ENCODE measurements around the gene MYOM1.

The MYOM1 gene

DNA sequence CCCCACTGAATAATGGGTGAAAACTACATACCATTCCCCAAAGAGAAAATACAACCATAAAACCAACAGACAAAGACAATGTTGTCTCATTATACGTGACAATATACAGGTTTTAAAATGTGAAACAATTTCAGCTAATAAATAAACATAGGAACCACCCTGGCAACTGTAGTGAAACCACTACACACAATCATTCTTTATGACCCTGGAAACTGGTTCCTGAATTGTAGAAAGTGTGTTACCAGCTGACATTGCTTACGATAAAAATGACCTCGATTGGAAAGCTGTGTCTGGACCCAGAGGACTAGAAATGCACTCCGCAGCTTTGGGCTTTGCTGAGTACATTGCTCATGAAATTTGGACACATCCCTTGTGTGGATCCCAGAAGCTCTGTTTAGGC, 132.9 kb downstream of the MYOM1 start:
- TF ChIP-seq, protein P1, sequence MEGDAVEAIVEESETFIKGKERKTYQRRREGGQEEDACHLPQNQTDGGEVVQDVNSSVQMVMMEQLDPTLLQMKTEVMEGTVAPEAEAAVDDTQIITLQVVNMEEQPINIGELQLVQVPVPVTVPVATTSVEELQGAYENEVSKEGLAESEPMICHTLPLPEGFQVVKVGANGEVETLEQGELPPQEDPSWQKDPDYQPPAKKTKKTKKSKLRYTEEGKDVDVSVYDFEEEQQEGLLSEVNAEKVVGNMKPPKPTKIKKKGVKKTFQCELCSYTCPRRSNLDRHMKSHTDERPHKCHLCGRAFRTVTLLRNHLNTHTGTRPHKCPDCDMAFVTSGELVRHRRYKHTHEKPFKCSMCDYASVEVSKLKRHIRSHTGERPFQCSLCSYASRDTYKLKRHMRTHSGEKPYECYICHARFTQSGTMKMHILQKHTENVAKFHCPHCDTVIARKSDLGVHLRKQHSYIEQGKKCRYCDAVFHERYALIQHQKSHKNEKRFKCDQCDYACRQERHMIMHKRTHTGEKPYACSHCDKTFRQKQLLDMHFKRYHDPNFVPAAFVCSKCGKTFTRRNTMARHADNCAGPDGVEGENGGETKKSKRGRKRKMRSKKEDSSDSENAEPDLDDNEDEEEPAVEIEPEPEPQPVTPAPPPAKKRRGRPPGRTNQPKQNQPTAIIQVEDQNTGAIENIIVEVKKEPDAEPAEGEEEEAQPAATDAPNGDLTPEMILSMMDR (conservative IDR thresholded peaks at IDR 0.05; ENCODE audit: control insufficient read depth, insufficient read depth, low read depth, low read length): no peak
- H3K4me3 ChIP-seq (ENCODE audit: control insufficient read depth, low read depth, low read length): no peak overlapping the region

DNA sequence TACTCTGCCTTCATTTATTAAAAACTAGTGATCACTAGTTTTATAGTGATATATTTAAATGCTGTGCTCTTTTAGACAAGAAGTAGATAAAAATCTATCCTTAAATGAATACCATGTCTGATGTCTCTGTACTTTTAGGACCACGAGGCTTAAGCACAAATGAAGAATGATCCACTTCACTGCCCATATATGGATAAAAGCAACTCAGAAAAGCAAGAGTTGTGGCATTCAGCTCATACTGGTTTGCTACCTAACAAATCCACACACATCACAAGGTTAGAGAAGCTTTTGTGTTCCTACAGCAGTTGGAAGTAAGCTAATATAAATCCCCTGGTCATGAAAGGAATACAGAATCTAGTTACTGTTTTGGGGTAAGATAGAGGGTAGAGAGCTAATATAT, 134.2 kb downstream of the MYOM1 start:
- TF ChIP-seq, protein P1 (conservative IDR thresholded peaks at IDR 0.05; ENCODE audit: control insufficient read depth, insufficient read depth, low read depth, low read length): no peak
- H3K4me3 ChIP-seq (ENCODE audit: control insufficient read depth, low read depth, low read length): no peak overlapping the region
- DNase-seq (ENCODE audit: low read depth): no peak

More for the DNA sequence above, 132.9 kb downstream of the MYOM1 start:
- DNase-seq (ENCODE audit: low read depth): no peak

DNA sequence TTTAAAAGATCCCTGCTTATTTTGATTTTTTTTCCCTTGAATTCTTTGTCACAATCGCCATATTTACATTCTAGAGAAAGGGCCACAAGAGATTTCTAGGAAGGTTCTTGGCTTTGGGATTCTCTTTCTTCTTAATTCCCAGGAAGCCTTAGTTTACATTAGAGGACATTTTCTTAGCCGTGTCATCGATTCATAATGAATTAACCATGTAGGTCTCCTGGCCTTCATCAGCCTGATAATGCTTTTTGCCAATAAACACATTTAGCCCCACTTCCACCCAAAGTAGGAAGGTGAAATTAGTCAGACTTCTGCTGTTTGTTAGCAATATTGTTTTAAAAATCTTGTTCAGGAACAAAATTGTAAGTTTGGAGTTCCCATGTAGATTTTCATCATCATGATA, 135.6 kb downstream of the MYOM1 start:
- no peak for DNase-seq (ENCODE audit: low read depth)
- TF ChIP-seq, protein P1 (conservative IDR thresholded peaks at IDR 0.05; ENCODE audit: control insufficient read depth, insufficient read depth, low read depth, low read length): no peak
- H3K4me3 ChIP-seq (ENCODE audit: control insufficient read depth, low read depth, low read length): no peak overlapping the region

DNA sequence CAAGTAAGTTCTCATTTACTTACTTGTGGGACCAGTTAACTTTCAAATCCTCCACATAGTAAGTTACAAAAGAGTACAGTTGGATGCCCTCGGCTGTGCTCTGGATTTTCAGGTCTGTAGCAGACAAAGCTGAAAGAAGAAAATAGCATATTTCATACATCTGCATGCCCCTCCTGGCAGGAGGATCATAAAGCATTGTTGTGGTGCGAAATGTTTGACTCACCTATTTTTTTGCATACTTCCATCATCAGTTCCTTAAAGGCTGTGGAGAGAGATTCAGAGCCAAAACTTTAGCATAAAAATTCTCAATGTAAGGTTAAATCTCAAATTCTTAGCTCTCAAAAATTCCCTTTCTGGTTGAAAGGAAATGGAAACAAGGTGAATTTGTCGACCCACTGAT, 136.0 kb downstream of the MYOM1 start:
- H3K4me3 ChIP-seq (ENCODE audit: control insufficient read depth, low read depth, low read length): no peak overlapping the region
- DNase-seq (ENCODE audit: low read depth): peak; percentile 8
- TF ChIP-seq, protein P1 (conservative IDR thresholded peaks at IDR 0.05; ENCODE audit: control insufficient read depth, insufficient read depth, low read depth, low read length): no peak

DNA sequence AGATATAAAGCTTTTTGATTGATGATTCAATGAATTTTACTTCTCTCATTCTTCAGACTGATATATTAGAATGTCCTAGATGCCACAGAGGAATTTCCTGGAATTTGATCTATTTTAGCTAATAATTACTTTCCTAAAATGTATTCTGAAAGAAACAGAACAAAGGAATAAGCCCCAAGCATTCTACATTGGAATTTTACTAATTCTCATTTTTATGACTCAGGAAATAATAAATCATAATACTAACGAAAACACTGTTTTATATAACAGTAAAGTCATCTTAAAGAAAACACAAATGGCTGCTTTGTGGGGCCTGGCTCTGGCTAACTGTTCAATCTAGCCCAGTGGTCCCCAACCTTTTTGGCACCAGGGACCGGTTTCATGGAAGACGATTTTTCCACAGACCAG, 138.2 kb downstream of the MYOM1 start:
- DNase-seq (ENCODE audit: low read depth): no peak
- TF ChIP-seq, protein P1 (conservative IDR thresholded peaks at IDR 0.05; ENCODE audit: control insufficient read depth, insufficient read depth, low read depth, low read length): no peak
- no peak overlapping the region for H3K4me3 ChIP-seq (ENCODE audit: control insufficient read depth, low read depth, low read length)

DNA sequence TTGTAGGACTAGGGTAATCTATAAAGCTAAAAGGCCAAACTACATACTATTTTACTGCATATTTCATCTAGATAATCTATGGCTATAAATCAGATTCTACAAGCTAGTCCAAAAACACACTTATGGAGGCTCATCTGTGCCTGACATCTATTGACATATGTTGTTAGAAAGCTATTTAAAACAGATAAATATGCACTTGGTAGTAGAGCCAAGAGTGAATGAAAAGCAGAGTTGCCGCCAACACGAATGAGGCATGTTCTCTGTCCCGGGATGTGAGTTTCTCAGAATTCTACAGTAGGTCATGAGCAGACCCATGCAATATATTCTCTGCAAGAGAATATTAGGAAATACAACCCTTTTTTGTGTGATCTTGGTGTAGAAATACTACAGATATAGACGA, 140.1 kb downstream of the MYOM1 start:
- DNase-seq (ENCODE audit: low read depth): no peak
- TF ChIP-seq, protein P1 (conservative IDR thresholded peaks at IDR 0.05; ENCODE audit: control insufficient read depth, insufficient read depth, low read depth, low read length): no peak
- no peak overlapping the region for H3K4me3 ChIP-seq (ENCODE audit: control insufficient read depth, low read depth, low read length)

DNA sequence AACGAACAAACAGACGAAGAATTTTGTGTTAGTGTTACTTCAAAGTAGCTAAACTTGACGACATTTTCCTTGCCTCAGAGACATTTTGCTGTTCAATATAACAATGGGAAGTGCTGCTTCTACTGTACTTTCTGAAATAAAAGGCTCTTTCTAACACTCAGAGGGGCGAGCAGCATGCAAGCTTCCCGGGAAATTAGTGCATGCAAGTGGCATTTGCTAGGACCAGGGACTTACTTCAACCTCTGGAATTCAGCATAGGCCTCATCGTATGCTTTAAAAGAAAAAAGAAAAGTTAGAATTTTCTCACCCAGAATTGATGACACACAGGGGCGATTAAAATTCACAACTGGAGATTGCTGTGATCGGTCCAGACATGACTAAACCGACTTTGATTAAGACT, 144.3 kb downstream of the MYOM1 start:
- DNase-seq (ENCODE audit: low read depth): no peak
- TF ChIP-seq, protein P1 (conservative IDR thresholded peaks at IDR 0.05; ENCODE audit: control insufficient read depth, insufficient read depth, low read depth, low read length): no peak
- H3K4me3 ChIP-seq (ENCODE audit: control insufficient read depth, low read depth, low read length): no peak overlapping the region

All from fibroblast of mammary gland (primary cell).